A549 (cell line): ENCODE results near the gene RBM26.

ENCODE experiments used
- CTCF ChIP-seq: fragments of >200 bp; sonication (Bioruptor Twin); formaldehyde crosslinking; IDR thresholded peaks from 3 replicates; pipeline ENCODE4 v1.5.1; 2016
- EP300 ChIP-seq, 2 experiments: fragments of >200 bp; sonication (Bioruptor Twin); formaldehyde crosslinking; IDR thresholded peaks; 2 replicates in 1 of 2; 3 replicates in 1 of 2; pipeline ENCODE4 v1.6.1; 2016 to 2017
- JUN ChIP-seq, 2 experiments: fragments of >200 bp; sonication (Bioruptor Twin); formaldehyde crosslinking; IDR thresholded peaks; 2 replicates in 1 of 2; 3 replicates in 1 of 2; pipeline ENCODE4 v1.6.1; 2016 to 2017
- NFE2L2 ChIP-seq: fragments of 150-350 bp; conservative IDR thresholded peaks from 2 replicates; pipeline ENCODE4 v1.6.1; 2014; ENCODE audit warnings: low read length
- PBX3 ChIP-seq: IDR thresholded peaks from 2 replicates; pipeline ENCODE4 v1.6.1; 2012
- POLR2A ChIP-seq: IDR thresholded peaks from 2 replicates; pipeline ENCODE4 v1.6.1; 2012; ENCODE audit warnings: mild to moderate bottlenecking, low read length
- POLR2AphosphoS2 ChIP-seq: conservative IDR thresholded peaks from 2 replicates; pipeline ENCODE4 v1.6.1; 2012; ENCODE audit warnings: low read length, improper control_type of control experiment, inconsistent platforms
- RCOR1 ChIP-seq: fragments of 150-350 bp; IDR thresholded peaks from 2 replicates; pipeline ENCODE4 v1.6.1; 2014; ENCODE audit warnings: antibody characterized with exemption, low read length, low read depth
- TFCP2L1 ChIP-seq: fragments of 250-450 bp; sonication (Bioruptor Pico); IDR thresholded peaks from 2 replicates; pipeline ENCODE4 v1.5.0; 2021; ENCODE audit warnings: mild to moderate bottlenecking
- ZNF302 ChIP-seq: fragments of 250-450 bp; sonication (Bioruptor Pico); IDR thresholded peaks from 2 replicates; pipeline ENCODE4 v1.9.0; 2021; ENCODE audit warnings: inconsistent platforms, mild to moderate bottlenecking, moderate library complexity
- TF ChIP-seq, protein P1 (sequence below): fragments of 450-650 bp; IDR thresholded peaks from 2 replicates; pipeline ENCODE4 v1.6.1; 2014; ENCODE audit warnings: antibody characterized with exemption
- TF ChIP-seq, protein P2 (sequence below): IDR thresholded peaks from 2 replicates; pipeline ENCODE4 v1.6.1; 2012

DNA sequence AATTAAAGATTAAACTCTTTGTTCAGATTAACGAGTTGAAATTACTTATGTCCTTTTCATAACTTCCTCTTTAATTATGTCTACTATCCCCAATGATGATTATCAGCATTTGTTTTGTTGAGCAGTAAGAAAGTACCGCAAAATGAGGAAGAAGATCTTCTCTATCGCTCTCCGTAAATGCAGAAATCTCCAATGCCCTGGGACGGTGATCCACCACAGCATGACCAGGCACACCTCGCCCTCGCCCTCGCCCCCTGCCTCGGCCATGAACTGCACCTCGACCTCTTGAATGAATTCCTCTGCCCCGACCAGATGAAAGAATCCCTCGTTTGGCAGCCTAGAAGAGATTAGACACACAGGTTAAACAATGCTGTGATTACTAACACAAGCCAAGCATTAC lies 69.1 kb downstream of the RBM26 start:
- TF ChIP-seq, protein P1, sequence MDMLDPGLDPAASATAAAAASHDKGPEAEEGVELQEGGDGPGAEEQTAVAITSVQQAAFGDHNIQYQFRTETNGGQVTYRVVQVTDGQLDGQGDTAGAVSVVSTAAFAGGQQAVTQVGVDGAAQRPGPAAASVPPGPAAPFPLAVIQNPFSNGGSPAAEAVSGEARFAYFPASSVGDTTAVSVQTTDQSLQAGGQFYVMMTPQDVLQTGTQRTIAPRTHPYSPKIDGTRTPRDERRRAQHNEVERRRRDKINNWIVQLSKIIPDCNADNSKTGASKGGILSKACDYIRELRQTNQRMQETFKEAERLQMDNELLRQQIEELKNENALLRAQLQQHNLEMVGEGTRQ = no peak
- TF ChIP-seq CTCF = no peak
- TF ChIP-seq RCOR1 = no peak
- TF ChIP-seq POLR2AphosphoS2 = no peak
- TF ChIP-seq POLR2A = no peak
- no peak for TF ChIP-seq PBX3
- TF ChIP-seq ZNF302 (CRISPR knock-in tag) = no peak
- TF ChIP-seq EP300 (IDR thresholded peaks at IDR 0.05) = no peak
- TF ChIP-seq TFCP2L1 = no peak
- no peak for TF ChIP-seq NFE2L2
- TF ChIP-seq, protein P2, sequence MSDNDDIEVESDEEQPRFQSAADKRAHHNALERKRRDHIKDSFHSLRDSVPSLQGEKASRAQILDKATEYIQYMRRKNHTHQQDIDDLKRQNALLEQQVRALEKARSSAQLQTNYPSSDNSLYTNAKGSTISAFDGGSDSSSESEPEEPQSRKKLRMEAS = no peak
- TF ChIP-seq JUN (IDR thresholded peaks at IDR 0.05) = no peak
